Activated CD8-positive, alpha-beta T cell treated with anti-CD3 and anti-CD28 coated beads for 36 hours (primary cell): Measurements from ENCODE around the gene EGFR. TPM values are rescaled to one million over a fixed set of nuclear protein-coding genes. Genes with fewer than 3 reads are reported as not detected.

Experiments
- ATAC-seq: fragments of 200-7000 bp; cut with Tn5 transposase; one replicate; pipeline ENCODE4 v1.10.0; 2021; ENCODE audit warnings: mild to moderate bottlenecking, moderate library complexity
- CTCF ChIA-PET: fragments of 350-600 bp; sonication (Branson Sonifier 250); formaldehyde crosslinking; loops from one replicate; lab custom pipeline; 2021; ENCODE audit warnings: antibody characterized with exemption; lab: Charles Lee
- POLR2A ChIA-PET: fragments of 350-600 bp; sonication (Branson Sonifier 250); formaldehyde crosslinking; loops from one replicate; lab custom pipeline; 2021; ENCODE audit warnings: antibody characterized with exemption; lab: Charles Lee
- DNase-seq: peaks from one replicate; pipeline ENCODE4 v3.0.0-alpha.2; 2020
- H3K27ac Mint-ChIP-seq: one replicate; pipeline ENCODE4 v1.8.0; 2021; ENCODE audit warnings: mild to moderate bottlenecking, mixed read lengths
- H3K27me3 Mint-ChIP-seq: one replicate; pipeline ENCODE4 v1.8.0; 2021; ENCODE audit warnings: mixed read lengths
- H3K36me3 Mint-ChIP-seq: one replicate; pipeline ENCODE4 v1.8.0; 2021; ENCODE audit warnings: low read depth, mixed read lengths
- H3K4me1 Mint-ChIP-seq: one replicate; pipeline ENCODE4 v1.8.0; 2021; ENCODE audit warnings: low read depth, mixed read lengths
- H3K4me3 Mint-ChIP-seq: one replicate; pipeline ENCODE4 v1.8.0; 2021; ENCODE audit warnings: mild to moderate bottlenecking, moderate library complexity, mixed read lengths
- H3K9me3 Mint-ChIP-seq: one replicate; pipeline ENCODE4 v1.8.0; 2021; ENCODE audit warnings: mixed read lengths
- CTCF ChIP-seq: fragments of 200-600 bp; IDR thresholded peaks from one replicate; pipeline ENCODE4 v1.8.0; 2022; ENCODE audit warnings: antibody characterized with exemption, mild to moderate bottlenecking
- intact Hi-C: fragments of 100-400 bp; cut with micrococcal nuclease; formaldehyde crosslinking; loops from one replicate; pipeline ENCODE4 v1.10.0; 2022
- total RNA-seq, 2 experiments: library from RNA; stranded (reverse); gene quantifications; one replicate each; pipeline ENCODE4 v1.2.3, GENCODE V29; 2021

Gene EGFR
- total RNA-seq, 2 experiments from 2014 or later: not detected

GRCh38 chr7:55026867-55027490, 8.2 kb downstream of the EGFR start:
- H3K27ac Mint-ChIP-seq: no peak overlapping the region
- no peak for ATAC-seq
- ChIA-PET POLR2A (no interaction called here), CTCF (no interaction called here)
- TF ChIP-seq CTCF: no peak
- no peaks in the 10 kb centered on the region for H3K9me3 Mint-ChIP-seq
- H3K36me3 Mint-ChIP-seq: no peaks in the 10 kb centered on the region
- H3K4me1 Mint-ChIP-seq: no peaks in the 10 kb centered on the region
- intact Hi-C loops: no loop called here
- H3K27me3 Mint-ChIP-seq: peaks cover 13% of the 10 kb centered on the region
- no peak overlapping the region for H3K4me3 Mint-ChIP-seq
- DNase-seq: no peak

- Mint-ChIP-seq H3K27ac (no peak overlapping the region), H3K4me3 (no peak overlapping the region), H3K27me3 (peaks cover 11% of the 10 kb centered on the region), H3K9me3 (no peaks in the 10 kb centered on the region), H3K36me3 (no peaks in the 10 kb centered on the region), H3K4me1 (no peaks in the 10 kb centered on the region)
- POLR2A ChIA-PET: no interaction called here
- DNase-seq: no peak
- no peak for ATAC-seq
- CTCF ChIA-PET: no interaction called here
- intact Hi-C loops: no loop called here
- no peak for TF ChIP-seq CTCF
Observed at GRCh38 chr7:55028011-55028410, 9.2 kb downstream of the EGFR start.

GRCh38 chr7:55030314-55030713, 11.5 kb downstream of the EGFR start:
- H3K27ac Mint-ChIP-seq: no peak overlapping the region
- intact Hi-C loops: no loop called here
- H3K27me3 Mint-ChIP-seq: peaks cover 3% of the 10 kb centered on the region
- TF ChIP-seq CTCF: no peak
- no peaks in the 10 kb centered on the region for H3K9me3 Mint-ChIP-seq
- H3K4me3 Mint-ChIP-seq: no peak overlapping the region
- ChIA-PET POLR2A (no interaction called here), CTCF (interaction anchor here (2.3 kb wide), 1 partner anchor 225 kb away, joined by 9 read pairs; no protein-coding TSS in a partner anchor)
- ATAC-seq: no peak
- DNase-seq: no peak
- no peaks in the 10 kb centered on the region for H3K36me3 Mint-ChIP-seq
- H3K4me1 Mint-ChIP-seq: no peaks in the 10 kb centered on the region

GRCh38 chr7:55031075-55031474, 12.3 kb downstream of the EGFR start:
- DNase-seq: no peak
- H3K27me3 Mint-ChIP-seq: peaks cover 3% of the 10 kb centered on the region
- no peaks in the 10 kb centered on the region for H3K4me1 Mint-ChIP-seq
- ChIA-PET POLR2A (no interaction called here), CTCF (interaction anchor here (2.3 kb wide), 1 partner anchor 224 kb away, joined by 9 read pairs; no protein-coding TSS in a partner anchor)
- no peaks in the 10 kb centered on the region for H3K9me3 Mint-ChIP-seq
- no peak overlapping the region for H3K27ac Mint-ChIP-seq
- no peak for TF ChIP-seq CTCF
- H3K4me3 Mint-ChIP-seq: no peak overlapping the region
- intact Hi-C loops: no loop called here
- H3K36me3 Mint-ChIP-seq: no peaks in the 10 kb centered on the region
- no peak for ATAC-seq

GRCh38 chr7:55032069-55032699, 13.4 kb downstream of the EGFR start:
- no peak overlapping the region for H3K27ac Mint-ChIP-seq
- no peaks in the 10 kb centered on the region for H3K4me1 Mint-ChIP-seq
- no peak for ATAC-seq
- H3K36me3 Mint-ChIP-seq: no peaks in the 10 kb centered on the region
- POLR2A ChIA-PET: no interaction called here
- CTCF ChIA-PET: no interaction called here
- H3K27me3 Mint-ChIP-seq: peaks cover 1% of the 10 kb centered on the region
- DNase-seq: no peak
- H3K4me3 Mint-ChIP-seq: no peak overlapping the region
- intact Hi-C loops: no loop called here
- no peaks in the 10 kb centered on the region for H3K9me3 Mint-ChIP-seq
- TF ChIP-seq CTCF: no peak
